Sigmoid colon (tissue), 4 donors: ENCODE data around the gene ANKS6.

Source experiments
- CTCF ChIP-seq, 4 experiments: fragments of 450-650 bp in 3 of 4; fragments of 200-600 bp in 1 of 4; IDR thresholded peaks; one replicate each; pipeline ENCODE4 v1.5.1; 2016 to 2019; ENCODE audit warnings: antibody characterized with exemption in 4 of 4, mild to moderate bottlenecking in 3 of 4, moderate library complexity in 2 of 4
- EP300 ChIP-seq, 4 donors: sonication (generic); formaldehyde crosslinking; IDR thresholded peaks; one replicate each; pipeline ENCODE4 v1.6.1; 2017; ENCODE audit warnings: antibody characterized with exemption in 4 of 4
- POLR2A ChIP-seq, 2 donors: fragments of 450-650 bp; IDR thresholded peaks; one replicate each; pipeline ENCODE4 v1.6.1; 2016; ENCODE audit warnings: antibody characterized with exemption in 2 of 2, mild to moderate bottlenecking in 2 of 2, moderate library complexity in 2 of 2

- no peak for TF ChIP-seq CTCF (IDR thresholded peaks at IDR 0.05)
- no peak for TF ChIP-seq POLR2A (IDR thresholded peaks at IDR 0.05)
- no peak for TF ChIP-seq EP300 (IDR thresholded peaks at IDR 0.05)
Observed at GRCh38 chr9:98784831-98785806, 11.2 kb downstream of the ANKS6 start.
